Measurements from ENCODE around the gene PEX3. TPM values are rescaled to one million over a fixed set of nuclear protein-coding genes. Genes with fewer than 3 reads are reported as not detected.

The PEX3 gene
- total RNA-seq, 1 experiment from 2014 or later = 17.9 TPM

DNA sequence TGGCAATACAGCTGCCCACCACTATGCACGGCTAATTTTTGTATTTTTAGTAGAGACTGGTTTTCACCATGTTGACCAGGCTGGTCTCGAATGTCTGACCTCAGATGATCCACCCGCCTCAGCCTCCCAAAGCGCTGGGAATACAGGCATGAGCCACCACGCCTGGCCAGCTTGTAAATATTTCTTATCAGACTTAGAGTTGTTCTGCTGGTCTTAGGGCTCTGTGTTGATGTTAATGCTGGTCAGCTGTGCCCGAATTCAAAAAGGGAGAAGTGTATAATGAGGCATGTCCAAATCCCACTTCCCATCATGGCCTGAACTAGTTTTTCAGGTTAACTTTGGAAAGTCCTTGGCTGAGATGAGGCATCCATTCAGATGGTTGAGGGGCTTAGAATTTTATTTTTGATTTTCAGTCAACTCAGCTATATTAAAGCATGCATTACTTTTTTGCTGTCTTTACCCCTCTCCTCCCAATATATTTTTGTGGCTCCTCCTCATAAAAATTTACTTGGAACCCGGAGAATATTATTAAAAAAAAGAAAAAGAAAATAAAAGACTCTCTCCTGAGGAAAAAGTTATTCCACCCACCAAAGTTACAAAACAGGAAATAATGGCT lies 47.8 kb upstream of the PEX3 start:
- H4K8ac ChIP-seq (replicated peaks; ENCODE audit: insufficient read length, low read depth, low read length) = no peak overlapping the region
- H3K79me1 ChIP-seq (ENCODE audit: insufficient read depth, low read depth, low read length, poor library complexity, severe bottlenecking) = no peaks in the 10 kb centered on the region
- Mint-ChIP-seq H3K9me3 (no peaks in the 10 kb centered on the region), H3K36me3 (ENCODE audit: insufficient read depth in 1 of 3, low read depth in 3 of 3) (no peaks in the 10 kb centered on the region), H3K27ac (no peak overlapping the region), H3K4me1 (peaks cover 33 to 36% of the 10 kb centered on the region in 2 experiments), H3K4me3 (no peak overlapping the region), H3K27me3 (ENCODE audit: low read depth) (no peaks in the 10 kb centered on the region)
- H2AFZ ChIP-seq (ENCODE audit: low read length) = no peak overlapping the region
- H2BK12ac ChIP-seq (ENCODE audit: insufficient read length, low read depth, low read length) = no peak overlapping the region
- no peak for DNase-seq
- no peak overlapping the region for H2BK5ac ChIP-seq (ENCODE audit: insufficient read length, low read length)
- no peak overlapping the region for H3K18ac ChIP-seq (ENCODE audit: insufficient read length, low read depth, low read length)
- H3K14ac ChIP-seq (ENCODE audit: insufficient read depth, low read length) = no peak overlapping the region
- no peak overlapping the region for H3K4me2 ChIP-seq (ENCODE audit: insufficient read depth, insufficient read length, low read length)
- H3K79me2 ChIP-seq (ENCODE audit: insufficient read depth, low read length) = no peaks in the 10 kb centered on the region
- H4K5ac ChIP-seq (ENCODE audit: insufficient read length, low read depth, low read length) = no peak overlapping the region
- H4K91ac ChIP-seq (ENCODE audit: insufficient read length, low read depth, low read length) = no peak overlapping the region
- H3K23ac ChIP-seq (ENCODE audit: insufficient read length, low read depth, low read length) = no peak overlapping the region
- no peak overlapping the region for H2BK120ac ChIP-seq (ENCODE audit: low read depth, low read length, poor library complexity, severe bottlenecking)
- WGBS (ENCODE audit: extremely low coverage, insufficient read length, low lambda C conversion rate) = no CpG with 5 or more reads among the region's 7 CpGs
- H2BK20ac ChIP-seq (ENCODE audit: low read depth, low read length, poor library complexity, severe bottlenecking) = no peak overlapping the region
- H3T11ph ChIP-seq (ENCODE audit: low read length) = no peak overlapping the region
- no peak overlapping the region for H3K4ac ChIP-seq (ENCODE audit: low read depth, low read length)
- H4K20me1 ChIP-seq (ENCODE audit: control insufficient read depth, insufficient read depth, insufficient read length) = no peaks in the 10 kb centered on the region
- H3K27me3 ChIP-seq (ENCODE audit: insufficient read depth, low read length) = no peaks in the 10 kb centered on the region
- TF ChIP-seq, protein P1, sequence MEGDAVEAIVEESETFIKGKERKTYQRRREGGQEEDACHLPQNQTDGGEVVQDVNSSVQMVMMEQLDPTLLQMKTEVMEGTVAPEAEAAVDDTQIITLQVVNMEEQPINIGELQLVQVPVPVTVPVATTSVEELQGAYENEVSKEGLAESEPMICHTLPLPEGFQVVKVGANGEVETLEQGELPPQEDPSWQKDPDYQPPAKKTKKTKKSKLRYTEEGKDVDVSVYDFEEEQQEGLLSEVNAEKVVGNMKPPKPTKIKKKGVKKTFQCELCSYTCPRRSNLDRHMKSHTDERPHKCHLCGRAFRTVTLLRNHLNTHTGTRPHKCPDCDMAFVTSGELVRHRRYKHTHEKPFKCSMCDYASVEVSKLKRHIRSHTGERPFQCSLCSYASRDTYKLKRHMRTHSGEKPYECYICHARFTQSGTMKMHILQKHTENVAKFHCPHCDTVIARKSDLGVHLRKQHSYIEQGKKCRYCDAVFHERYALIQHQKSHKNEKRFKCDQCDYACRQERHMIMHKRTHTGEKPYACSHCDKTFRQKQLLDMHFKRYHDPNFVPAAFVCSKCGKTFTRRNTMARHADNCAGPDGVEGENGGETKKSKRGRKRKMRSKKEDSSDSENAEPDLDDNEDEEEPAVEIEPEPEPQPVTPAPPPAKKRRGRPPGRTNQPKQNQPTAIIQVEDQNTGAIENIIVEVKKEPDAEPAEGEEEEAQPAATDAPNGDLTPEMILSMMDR (conservative IDR thresholded peaks at IDR 0.05) = no peak
- no peaks in the 10 kb centered on the region for H3K9me3 ChIP-seq (ENCODE audit: control insufficient read depth, low read depth, low read length)
- H2BK15ac ChIP-seq (ENCODE audit: low read depth, low read length) = no peak overlapping the region
- no peak overlapping the region for H3K27ac ChIP-seq (ENCODE audit: insufficient read length, low read depth, low read length)
- H2AK5ac ChIP-seq (ENCODE audit: insufficient read length, low read length) = no peak overlapping the region
- H3K4me1 ChIP-seq (ENCODE audit: insufficient read depth, low read length) = peaks cover 4% of the 10 kb centered on the region; the same call in 1 of the 2 replicates
- no peak overlapping the region for H3K56ac ChIP-seq (ENCODE audit: insufficient read length, low read depth, low read length)
- no peaks in the 10 kb centered on the region for H3K23me2 ChIP-seq (ENCODE audit: insufficient read length, low read depth, low read length, poor library complexity, severe bottlenecking)
- H3K9ac ChIP-seq (ENCODE audit: extremely low read depth, insufficient read length, low read length) = no peak overlapping the region
